Thymus (tissue), 11 donors: Measurements from ENCODE around the gene CAPN2. TPM values are rescaled to one million over a fixed set of nuclear protein-coding genes. Genes with fewer than 3 reads are reported as not detected.

Experiments
- DNase-seq, 9 donors: peaks; one replicate each; pipeline ENCODE4 v3.0.0-alpha.2; 2013; ENCODE audit warnings: low spot score in 9 of 9, low read depth in 6 of 9, missing footprints in 1 of 9
- H3K27ac ChIP-seq, 2 donors: one replicate each; pipeline ENCODE4 v1.5.1; 2013; ENCODE audit warnings: control low read depth in 1 of 2, low read depth in 1 of 2, low read length in 1 of 2, mild to moderate bottlenecking in 1 of 2, moderate library complexity in 1 of 2
- H3K27me3 ChIP-seq, 2 donors: one replicate each; pipeline ENCODE4 v1.5.1; 2013; ENCODE audit warnings: low read length in 1 of 2; ENCODE audit not compliant: control insufficient read depth in 2 of 2, insufficient read depth in 1 of 2
- H3K36me3 ChIP-seq, 2 donors: one replicate each; pipeline ENCODE4 v1.5.1; 2013; ENCODE audit warnings: low read length in 1 of 2, mild to moderate bottlenecking in 1 of 2, moderate library complexity in 1 of 2; ENCODE audit not compliant: control insufficient read depth in 2 of 2, insufficient read depth in 2 of 2
- H3K4me1 ChIP-seq, 2 donors: one replicate each; pipeline ENCODE4 v1.5.1; 2013; ENCODE audit warnings: low read length in 2 of 2; ENCODE audit not compliant: control insufficient read depth in 2 of 2, insufficient read depth in 2 of 2
- H3K4me3 ChIP-seq, 2 donors: one replicate each; pipeline ENCODE4 v1.5.1; 2013; ENCODE audit warnings: low read length in 2 of 2, control low read depth in 1 of 2, mild to moderate bottlenecking in 1 of 2
- H3K9me3 ChIP-seq, 2 donors: one replicate each; pipeline ENCODE4 v1.5.1; 2013; ENCODE audit warnings: low read length in 1 of 2, mild to moderate bottlenecking in 1 of 2; ENCODE audit not compliant: control insufficient read depth in 2 of 2, insufficient read depth in 1 of 2
- WGBS: extraction: QIAGEN DNeasy Blood & Tissue Kit; methylation state at CpG from one replicate; pipeline ENCODE4 v1.1.7; 2013; 5-methylcytosine and 5-hydroxymethylcytosine counted together
- polyA plus RNA-seq: library from polyadenylated mRNA; stranded (reverse); fragments of 200-250 nt; gene quantifications from one replicate; pipeline ENCODE4 v1.2.3, GENCODE V29; 2013
- total RNA-seq: library from RNA; stranded (reverse); fragments of 120-200 nt; gene quantifications from one replicate; pipeline ENCODE4 v1.2.4, GENCODE V29; 2013
- donor health status: healthy.

The CAPN2 gene
- total and polyA plus RNA-seq, 2 donors = 30.1 to 60.5 TPM

GRCh38 chr1:223708001-223708359 is 4.4 kb upstream of the CAPN2 start:
- Histone ChIP-seq H3K27me3 (peaks cover 3 to 49% of the 10 kb centered on the region in 2 donors), H3K36me3 (no peaks in the 10 kb centered on the region), H3K9me3 (no peaks in the 10 kb centered on the region), H3K4me3 (no peak overlapping the region), H3K27ac (no peak overlapping the region), H3K4me1 (peaks cover 5 to 11% of the 10 kb centered on the region in 2 donors)
- WGBS = 86% methylated on average over 5 of the region's 5 CpGs
- DNase-seq = no peak

GRCh38 chr1:223708651-223709268 is 3.6 kb upstream of the CAPN2 start:
- no peaks in the 10 kb centered on the region for H3K9me3 ChIP-seq
- H3K36me3 ChIP-seq = no peaks in the 10 kb centered on the region
- H3K4me1 ChIP-seq = peaks cover 5 to 11% of the 10 kb centered on the region in 2 donors
- peak overlapping the region in 1 of 2 donors; percentile 55 for H3K27ac ChIP-seq
- H3K27me3 ChIP-seq = peaks cover 3 to 57% of the 10 kb centered on the region in 2 donors
- WGBS = 98% methylated on average over 3 of the region's 3 CpGs
- no peak overlapping the region for H3K4me3 ChIP-seq
- DNase-seq = no peak

GRCh38 chr1:223709598-223709997 is 2.7 kb upstream of the CAPN2 start:
- peaks cover 5 to 11% of the 10 kb centered on the region in 2 donors for H3K4me1 ChIP-seq
- H3K36me3 ChIP-seq = no peaks in the 10 kb centered on the region
- H3K4me3 ChIP-seq = no peak overlapping the region
- no peaks in the 10 kb centered on the region for H3K9me3 ChIP-seq
- peaks cover 3 to 62% of the 10 kb centered on the region in 2 donors for H3K27me3 ChIP-seq
- WGBS = 86% methylated on average over 3 of the region's 3 CpGs
- no peak for DNase-seq
- H3K27ac ChIP-seq = no peak overlapping the region

GRCh38 chr1:223710179-223711133 is 1.9 kb upstream of the CAPN2 start:
- H3K27me3 ChIP-seq = peaks cover 3 to 65% of the 10 kb centered on the region in 2 donors
- DNase-seq = no peak
- H3K27ac ChIP-seq = no peak overlapping the region
- no peaks in the 10 kb centered on the region for H3K36me3 ChIP-seq
- no peak overlapping the region for H3K4me3 ChIP-seq
- H3K9me3 ChIP-seq = no peaks in the 10 kb centered on the region
- 89% methylated on average over 12 of the region's 12 CpGs for WGBS
- peaks cover 5 to 19% of the 10 kb centered on the region in 2 donors for H3K4me1 ChIP-seq

- H3K36me3 ChIP-seq = no peaks in the 10 kb centered on the region
- H3K4me1 ChIP-seq = peaks cover 5 to 25% of the 10 kb centered on the region in 2 donors
- peaks cover 3 to 65% of the 10 kb centered on the region in 2 donors for H3K27me3 ChIP-seq
- H3K9me3 ChIP-seq = no peaks in the 10 kb centered on the region
- no peak for DNase-seq
- WGBS = 98% methylated on average over 1 of the region's 1 CpG
- no peak overlapping the region for H3K27ac ChIP-seq
- no peak overlapping the region for H3K4me3 ChIP-seq
Measured at GRCh38 chr1:223711173-223711572, 1.2 kb upstream of the CAPN2 start.

- Histone ChIP-seq H3K9me3 (no peaks in the 10 kb centered on the region), H3K27me3 (peaks cover 3 to 63% of the 10 kb centered on the region in 2 donors), H3K36me3 (no peaks in the 10 kb centered on the region), H3K27ac (no peak overlapping the region), H3K4me1 (peaks cover 5 to 31% of the 10 kb centered on the region in 2 donors), H3K4me3 (no peak overlapping the region)
- no peak for DNase-seq
- WGBS = 85% methylated on average over 15 of the region's 15 CpGs
Measured at GRCh38 chr1:223711747-223712193, 569 bp upstream of the CAPN2 start.

- Histone ChIP-seq H3K9me3 (no peaks in the 10 kb centered on the region), H3K36me3 (no peaks in the 10 kb centered on the region), H3K4me3 (peak overlapping the region; percentile 44 to 58), H3K4me1 (peaks cover 5 to 38% of the 10 kb centered on the region in 2 donors), H3K27me3 (peaks cover 3 to 62% of the 10 kb centered on the region in 2 donors), H3K27ac (peak overlapping the region; percentile 66 to 76)
- 15% methylated on average over 40 of the region's 40 CpGs for WGBS
- DNase-seq = no peak
Measured at GRCh38 chr1:223712850-223713474, 623 bp downstream of the CAPN2 start.

GRCh38 chr1:223713546-223714420 is 1.4 kb downstream of the CAPN2 start:
- WGBS = 94% methylated on average over 7 of the region's 7 CpGs
- Histone ChIP-seq H3K36me3 (peaks cover 0 to 2% of the 10 kb centered on the region in 2 donors), H3K9me3 (no peaks in the 10 kb centered on the region), H3K4me1 (peaks cover 5 to 37% of the 10 kb centered on the region in 2 donors), H3K4me3 (peak overlapping the region in 1 of 2 donors; percentile 44), H3K27ac (no peak overlapping the region), H3K27me3 (peaks cover 3 to 61% of the 10 kb centered on the region in 2 donors)
- DNase-seq = no peak
